Activated CD8-positive, alpha-beta T cell treated with anti-CD3 and anti-CD28 coated beads for 36 hours (primary cell): ENCODE data around the gene ARHGEF28. TPM values are rescaled to one million over a fixed set of nuclear protein-coding genes. Genes with fewer than 3 reads are reported as not detected.

ENCODE experiments used
- ATAC-seq: fragments of 200-7000 bp; cut with Tn5 transposase; one replicate; pipeline ENCODE4 v1.10.0; 2021; ENCODE audit warnings: mild to moderate bottlenecking, moderate library complexity
- CTCF ChIA-PET: fragments of 350-600 bp; sonication (Branson Sonifier 250); formaldehyde crosslinking; loops from one replicate; lab custom pipeline; 2021; ENCODE audit warnings: antibody characterized with exemption; lab: Charles Lee
- POLR2A ChIA-PET: fragments of 350-600 bp; sonication (Branson Sonifier 250); formaldehyde crosslinking; loops from one replicate; lab custom pipeline; 2021; ENCODE audit warnings: antibody characterized with exemption; lab: Charles Lee
- DNase-seq: peaks from one replicate; pipeline ENCODE4 v3.0.0-alpha.2; 2020
- H3K27ac Mint-ChIP-seq: one replicate; pipeline ENCODE4 v1.8.0; 2021; ENCODE audit warnings: mild to moderate bottlenecking, mixed read lengths
- H3K27me3 Mint-ChIP-seq: one replicate; pipeline ENCODE4 v1.8.0; 2021; ENCODE audit warnings: mixed read lengths
- H3K36me3 Mint-ChIP-seq: one replicate; pipeline ENCODE4 v1.8.0; 2021; ENCODE audit warnings: low read depth, mixed read lengths
- H3K4me1 Mint-ChIP-seq: one replicate; pipeline ENCODE4 v1.8.0; 2021; ENCODE audit warnings: low read depth, mixed read lengths
- H3K4me3 Mint-ChIP-seq: one replicate; pipeline ENCODE4 v1.8.0; 2021; ENCODE audit warnings: mild to moderate bottlenecking, moderate library complexity, mixed read lengths
- H3K9me3 Mint-ChIP-seq: one replicate; pipeline ENCODE4 v1.8.0; 2021; ENCODE audit warnings: mixed read lengths
- intact Hi-C: fragments of 100-400 bp; cut with micrococcal nuclease; formaldehyde crosslinking; loops from one replicate; pipeline ENCODE4 v1.10.0; 2022
- total RNA-seq, 2 experiments: library from RNA; stranded (reverse); gene quantifications; one replicate each; pipeline ENCODE4 v1.2.3, GENCODE V29; 2021
- TF ChIP-seq, protein P1 (sequence below): fragments of 200-600 bp; IDR thresholded peaks from one replicate; pipeline ENCODE4 v1.8.0; 2022; ENCODE audit warnings: antibody characterized with exemption, mild to moderate bottlenecking

ARHGEF28 gene
- total RNA-seq, 2 experiments from 2014 or later, result 0.05 TPM; not detected in 1

DNA sequence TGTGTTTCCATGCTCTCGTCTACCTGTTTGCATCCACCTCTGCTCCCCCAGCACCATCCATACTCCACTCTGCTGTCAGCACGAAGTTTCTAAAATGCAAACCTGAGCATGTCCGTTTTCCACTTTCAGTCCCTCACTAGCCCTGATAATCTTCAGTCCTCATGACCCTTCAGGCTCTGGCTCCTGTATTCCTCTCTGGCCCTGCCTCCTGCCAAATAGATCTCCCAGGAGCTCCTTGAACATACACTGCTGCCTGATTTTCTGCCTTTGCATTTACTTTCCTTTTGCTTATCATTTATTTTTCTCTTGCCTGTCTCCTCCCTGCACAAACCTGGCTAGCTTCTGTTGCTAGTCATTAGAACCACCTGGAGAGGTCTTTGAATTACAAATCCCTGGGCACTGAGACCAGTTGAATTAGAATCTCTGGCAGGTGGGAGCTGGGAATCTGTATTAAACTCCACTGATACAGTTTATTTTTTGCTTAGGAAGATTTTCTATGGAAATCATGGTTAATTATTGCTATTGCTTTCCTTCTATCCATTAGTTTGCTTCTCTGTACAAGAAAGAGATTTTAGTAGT lies 18.5 kb downstream of the ARHGEF28 start:
- Mint-ChIP-seq H3K4me3 (no peak overlapping the region), H3K27me3 (peaks cover 15% of the 10 kb centered on the region), H3K4me1 (no peaks in the 10 kb centered on the region), H3K36me3 (no peaks in the 10 kb centered on the region), H3K27ac (no peak overlapping the region), H3K9me3 (no peaks in the 10 kb centered on the region)
- intact Hi-C loops, result no loop called here
- CTCF ChIA-PET, result no interaction called here
- POLR2A ChIA-PET, result no interaction called here
- DNase-seq (no peak), ATAC-seq (no peak)
- TF ChIP-seq, protein P1, sequence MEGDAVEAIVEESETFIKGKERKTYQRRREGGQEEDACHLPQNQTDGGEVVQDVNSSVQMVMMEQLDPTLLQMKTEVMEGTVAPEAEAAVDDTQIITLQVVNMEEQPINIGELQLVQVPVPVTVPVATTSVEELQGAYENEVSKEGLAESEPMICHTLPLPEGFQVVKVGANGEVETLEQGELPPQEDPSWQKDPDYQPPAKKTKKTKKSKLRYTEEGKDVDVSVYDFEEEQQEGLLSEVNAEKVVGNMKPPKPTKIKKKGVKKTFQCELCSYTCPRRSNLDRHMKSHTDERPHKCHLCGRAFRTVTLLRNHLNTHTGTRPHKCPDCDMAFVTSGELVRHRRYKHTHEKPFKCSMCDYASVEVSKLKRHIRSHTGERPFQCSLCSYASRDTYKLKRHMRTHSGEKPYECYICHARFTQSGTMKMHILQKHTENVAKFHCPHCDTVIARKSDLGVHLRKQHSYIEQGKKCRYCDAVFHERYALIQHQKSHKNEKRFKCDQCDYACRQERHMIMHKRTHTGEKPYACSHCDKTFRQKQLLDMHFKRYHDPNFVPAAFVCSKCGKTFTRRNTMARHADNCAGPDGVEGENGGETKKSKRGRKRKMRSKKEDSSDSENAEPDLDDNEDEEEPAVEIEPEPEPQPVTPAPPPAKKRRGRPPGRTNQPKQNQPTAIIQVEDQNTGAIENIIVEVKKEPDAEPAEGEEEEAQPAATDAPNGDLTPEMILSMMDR, result no peak

DNA sequence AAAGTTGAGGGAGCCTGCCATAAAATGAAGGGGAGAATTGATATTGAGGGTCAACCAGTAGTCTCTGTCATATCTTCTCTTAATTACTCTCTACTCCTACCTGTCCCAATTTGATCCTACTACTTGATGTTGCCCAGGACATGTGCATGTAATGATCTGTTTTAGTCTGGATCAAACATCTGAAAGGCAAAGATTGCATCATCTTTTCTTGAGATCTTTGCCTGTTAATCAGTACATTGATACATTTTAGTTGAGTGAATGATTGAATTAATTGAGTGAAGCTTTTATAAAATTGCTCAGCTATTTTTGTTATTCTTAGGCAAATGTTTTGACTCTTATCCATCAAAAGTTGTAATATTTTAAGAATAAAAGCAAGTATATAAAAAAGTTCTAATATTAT lies 21.7 kb downstream of the ARHGEF28 start:
- DNase-seq (no peak), ATAC-seq (no peak)
- H3K9me3 Mint-ChIP-seq, result no peaks in the 10 kb centered on the region
- H3K4me3 Mint-ChIP-seq, result no peak overlapping the region
- H3K36me3 Mint-ChIP-seq, result no peaks in the 10 kb centered on the region
- no peaks in the 10 kb centered on the region for H3K4me1 Mint-ChIP-seq
- CTCF ChIA-PET, result no interaction called here
- H3K27ac Mint-ChIP-seq, result no peak overlapping the region
- H3K27me3 Mint-ChIP-seq, result peaks cover 12% of the 10 kb centered on the region
- intact Hi-C loops, result no loop called here
- POLR2A ChIA-PET, result no interaction called here
- TF ChIP-seq, protein P1, result no peak

DNA sequence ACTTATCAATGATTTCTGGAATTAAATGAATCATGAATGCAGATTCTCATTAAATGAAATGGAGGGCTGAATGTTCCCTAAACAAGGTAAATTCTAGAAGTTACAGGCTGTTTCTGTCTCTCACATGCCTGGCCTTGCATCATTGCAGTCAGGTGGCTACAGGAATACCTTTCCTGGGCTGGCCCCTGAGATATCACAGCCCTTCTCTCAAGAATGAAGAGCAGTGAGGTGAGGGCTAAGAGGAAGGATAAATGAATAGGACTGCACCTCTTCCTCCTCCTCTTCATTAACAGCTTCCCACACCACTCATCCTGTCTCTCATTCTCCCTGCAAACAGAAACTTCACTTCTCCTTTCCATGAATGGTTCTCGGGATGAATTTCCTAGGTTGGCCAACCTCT lies 22.5 kb downstream of the ARHGEF28 start:
- H3K4me1 Mint-ChIP-seq, result no peaks in the 10 kb centered on the region
- ATAC-seq (no peak), DNase-seq (no peak)
- no peak overlapping the region for H3K27ac Mint-ChIP-seq
- intact Hi-C loops, result no loop called here
- TF ChIP-seq, protein P1, result no peak
- H3K4me3 Mint-ChIP-seq, result no peak overlapping the region
- H3K27me3 Mint-ChIP-seq, result peaks cover 12% of the 10 kb centered on the region
- no peaks in the 10 kb centered on the region for H3K36me3 Mint-ChIP-seq
- POLR2A ChIA-PET, result no interaction called here
- H3K9me3 Mint-ChIP-seq, result no peaks in the 10 kb centered on the region
- CTCF ChIA-PET, result interaction anchor here (1.4 kb wide), 1 partner anchor 8 kb away, joined by 3 read pairs; no protein-coding TSS in a partner anchor

DNA sequence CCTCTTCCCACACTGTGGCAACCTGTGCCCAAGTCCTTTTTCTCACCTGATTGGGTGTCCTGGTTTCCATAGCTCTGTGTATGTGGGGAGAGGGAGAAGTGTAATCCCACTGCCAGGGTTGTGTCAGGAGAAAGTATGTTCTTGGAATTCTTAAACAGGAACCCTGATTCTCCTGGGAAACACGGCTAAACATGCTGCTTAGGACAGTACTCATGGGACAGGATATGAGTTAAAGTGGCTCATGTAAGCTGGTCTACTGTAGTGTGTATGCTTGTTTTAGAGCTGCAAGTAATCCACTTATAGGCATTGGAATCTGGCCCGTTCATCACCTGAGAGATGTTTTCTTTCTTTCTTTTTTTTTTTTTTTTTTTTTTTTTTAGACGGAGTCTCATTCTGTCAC lies 23.9 kb downstream of the ARHGEF28 start:
- no peak overlapping the region for H3K4me3 Mint-ChIP-seq
- no peaks in the 10 kb centered on the region for H3K36me3 Mint-ChIP-seq
- no peak overlapping the region for H3K27ac Mint-ChIP-seq
- POLR2A ChIA-PET, result no interaction called here
- CTCF ChIA-PET, result interaction anchor here (1.4 to 2.1 kb wide), 2 partner anchors 10 to 59 kb away, joined by 3 to 6 read pairs; no protein-coding TSS in a partner anchor
- peaks cover 12% of the 10 kb centered on the region for H3K27me3 Mint-ChIP-seq
- intact Hi-C loops, result no loop called here
- TF ChIP-seq, protein P1, result no peak
- no peaks in the 10 kb centered on the region for H3K4me1 Mint-ChIP-seq
- no peak for DNase-seq
- no peaks in the 10 kb centered on the region for H3K9me3 Mint-ChIP-seq
- ATAC-seq, result no peak

DNA sequence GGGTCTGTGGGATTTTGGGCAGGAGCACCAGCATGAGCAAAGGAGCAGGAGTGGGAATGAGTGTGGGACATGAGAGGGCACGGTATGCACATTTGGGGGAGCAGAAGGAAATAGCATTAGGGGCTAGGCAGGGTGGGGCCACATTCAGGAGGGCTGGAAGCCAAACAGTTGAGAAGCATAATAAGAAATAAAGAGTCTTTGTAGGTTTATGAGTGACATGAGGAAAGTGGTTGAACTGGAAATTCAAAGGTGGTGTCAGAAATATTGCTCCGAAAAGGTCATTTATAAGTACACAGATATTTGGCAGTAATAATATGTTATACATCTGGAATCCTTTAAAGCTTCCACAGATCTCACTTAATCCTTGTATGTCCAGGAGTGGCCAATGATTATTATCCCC lies 26.4 kb downstream of the ARHGEF28 start:
- H3K9me3 Mint-ChIP-seq, result no peaks in the 10 kb centered on the region
- intact Hi-C loops, result no loop called here

More for the DNA sequence above, 26.4 kb downstream of the ARHGEF28 start:
- DNase-seq (no peak), ATAC-seq (no peak)
- CTCF ChIA-PET, result interaction anchor here (2.1 kb wide), 1 partner anchor 61 kb away, joined by 6 read pairs; no protein-coding TSS in a partner anchor
- TF ChIP-seq, protein P1, result no peak
- Mint-ChIP-seq H3K27ac (no peak overlapping the region), H3K4me3 (no peak overlapping the region), H3K36me3 (no peaks in the 10 kb centered on the region), H3K4me1 (no peaks in the 10 kb centered on the region), H3K27me3 (peaks cover 6% of the 10 kb centered on the region)
- POLR2A ChIA-PET, result interaction anchor here (0.7 kb wide), 1 partner anchor 467 kb away, joined by 3 read pairs; no protein-coding TSS in a partner anchor
